H9 (cell line): ENCODE results near the gene KIRREL3. TPM values are rescaled to one million over a fixed set of nuclear protein-coding genes. Genes with fewer than 3 reads are reported as not detected.
A peak's percentile ranks its signal among the peaks of the same experiment; 100 is the strongest.

Source experiments
- DNase-seq: peaks from one replicate; pipeline ENCODE4 v3.0.0-alpha.2; 2017
- H2AFZ ChIP-seq: one replicate; pipeline ENCODE4 v1.6.1; 2013; ENCODE audit warnings: mild to moderate bottlenecking, low read length, control low read depth, moderate library complexity
- H2AK5ac ChIP-seq: 2 replicates; pipeline ENCODE4 v1.6.1; 2013; ENCODE audit warnings: low read length, control low read depth, mixed read lengths; ENCODE audit not compliant: insufficient read length
- H2BK120ac ChIP-seq: one replicate; pipeline ENCODE4 v1.6.1; 2013; ENCODE audit warnings: low read depth, mild to moderate bottlenecking, low read length, control low read depth, inconsistent platforms; ENCODE audit not compliant: poor library complexity, severe bottlenecking
- H2BK12ac ChIP-seq: 2 replicates; pipeline ENCODE4 v1.6.1; 2013; ENCODE audit warnings: low read length, control low read depth, mixed read lengths, low read depth; ENCODE audit not compliant: insufficient read length
- H2BK15ac ChIP-seq: 2 replicates; pipeline ENCODE4 v1.6.1; 2013; ENCODE audit warnings: low read depth, low read length, control low read depth
- H2BK20ac ChIP-seq: one replicate; pipeline ENCODE4 v1.6.1; 2013; ENCODE audit warnings: low read depth, mild to moderate bottlenecking, low read length, control low read depth, inconsistent platforms; ENCODE audit not compliant: poor library complexity, severe bottlenecking
- H2BK5ac ChIP-seq: 2 replicates; pipeline ENCODE4 v1.6.1; 2013; ENCODE audit warnings: low read length, control low read depth, mixed read lengths; ENCODE audit not compliant: insufficient read length
- H3K14ac ChIP-seq: 2 replicates; pipeline ENCODE4 v1.6.1; 2013; ENCODE audit warnings: low read length, control low read depth; ENCODE audit not compliant: insufficient read depth
- H3K18ac ChIP-seq: 2 replicates; pipeline ENCODE4 v1.6.1; 2013; ENCODE audit warnings: low read depth, mild to moderate bottlenecking, mixed read lengths, low read length, control low read depth; ENCODE audit not compliant: insufficient read length
- H3K23ac ChIP-seq: 2 replicates; pipeline ENCODE4 v1.6.1; 2013; ENCODE audit warnings: low read length, control low read depth, mixed read lengths, low read depth; ENCODE audit not compliant: insufficient read length
- H3K23me2 ChIP-seq: 2 replicates; pipeline ENCODE4 v1.6.1; 2013; ENCODE audit warnings: low read depth, mild to moderate bottlenecking, mixed read lengths, low read length, control low read depth; ENCODE audit not compliant: insufficient read length, poor library complexity, severe bottlenecking
- H3K27ac ChIP-seq: 2 replicates; pipeline ENCODE4 v1.5.1; 2013; ENCODE audit warnings: low read length, control low read depth, mixed read lengths, low read depth; ENCODE audit not compliant: insufficient read length
- H3K27me3 ChIP-seq: 2 replicates; pipeline ENCODE4 v1.6.1; 2013; ENCODE audit warnings: low read length, control low read depth, inconsistent platforms; ENCODE audit not compliant: insufficient read depth
- H3K4ac ChIP-seq: 2 replicates; pipeline ENCODE4 v1.6.1; 2013; ENCODE audit warnings: low read depth, mild to moderate bottlenecking, control low read depth, inconsistent platforms, low read length, moderate library complexity
- H3K4me1 ChIP-seq: 2 replicates; pipeline ENCODE4 v1.6.1; 2013; ENCODE audit warnings: low read length, control low read depth, inconsistent platforms; ENCODE audit not compliant: insufficient read depth
- H3K4me2 ChIP-seq: 2 replicates; pipeline ENCODE4 v1.6.1; 2013; ENCODE audit warnings: low read length, control low read depth, mixed read lengths; ENCODE audit not compliant: insufficient read length, insufficient read depth
- H3K56ac ChIP-seq: 2 replicates; pipeline ENCODE4 v1.6.1; 2013; ENCODE audit warnings: low read depth, mild to moderate bottlenecking, mixed read lengths, low read length, control low read depth; ENCODE audit not compliant: insufficient read length
- H3K79me1 ChIP-seq: 2 replicates; pipeline ENCODE4 v1.6.1; 2013; ENCODE audit warnings: low read depth, mild to moderate bottlenecking, moderate library complexity, low read length, control low read depth, inconsistent platforms; ENCODE audit not compliant: insufficient read depth, poor library complexity, severe bottlenecking
- H3K79me2 ChIP-seq: 2 replicates; pipeline ENCODE4 v1.6.1; 2013; ENCODE audit warnings: low read length, control low read depth, inconsistent platforms; ENCODE audit not compliant: insufficient read depth
- H3K9ac ChIP-seq: 2 replicates; pipeline ENCODE4 v1.6.1; 2013; ENCODE audit warnings: low read length, control low read depth, mixed read lengths; ENCODE audit not compliant: insufficient read length; ENCODE audit errors: extremely low read depth
- H3K9me3 ChIP-seq: one replicate; pipeline ENCODE4 v1.6.1; 2013; ENCODE audit warnings: low read depth, low read length, inconsistent platforms; ENCODE audit not compliant: control insufficient read depth
- H3T11ph ChIP-seq: one replicate; pipeline ENCODE4 v1.6.1; 2013; ENCODE audit warnings: mild to moderate bottlenecking, low read length, control low read depth, inconsistent platforms
- H4K20me1 ChIP-seq: one replicate; pipeline ENCODE4 v1.6.1; 2013; ENCODE audit not compliant: control insufficient read depth, insufficient read length, insufficient read depth
- H4K5ac ChIP-seq: 2 replicates; pipeline ENCODE4 v1.6.1; 2013; ENCODE audit warnings: low read depth, mild to moderate bottlenecking, mixed read lengths, low read length, control low read depth; ENCODE audit not compliant: insufficient read length
- H4K8ac ChIP-seq: replicated peaks from 2 replicates; pipeline ENCODE4 v1.6.1; 2013; ENCODE audit warnings: low read length, control low read depth, mixed read lengths, low read depth; ENCODE audit not compliant: insufficient read length
- H4K91ac ChIP-seq: 2 replicates; pipeline ENCODE4 v1.6.1; 2013; ENCODE audit warnings: low read depth, mild to moderate bottlenecking, moderate library complexity, mixed read lengths, low read length, control low read depth; ENCODE audit not compliant: insufficient read length
- H3K27ac Mint-ChIP-seq, 3 experiments: 2 replicates in 2 of 3; 3 replicates in 1 of 3; pipeline ENCODE4 v1.8.0; 2020 to 2021; ENCODE audit warnings: mixed read lengths in 3 of 3, mild to moderate bottlenecking in 1 of 3, moderate library complexity in 1 of 3
- H3K27me3 Mint-ChIP-seq: 2 replicates; pipeline ENCODE4 v1.8.0; 2021; ENCODE audit warnings: low read depth, mild to moderate bottlenecking, moderate library complexity, mixed read lengths
- H3K36me3 Mint-ChIP-seq, 3 experiments: 2 replicates in 2 of 3; 3 replicates in 1 of 3; pipeline ENCODE4 v1.8.0; 2020 to 2021; ENCODE audit warnings: low read depth in 3 of 3, mixed read lengths in 3 of 3; ENCODE audit not compliant: insufficient read depth in 1 of 3
- H3K4me1 Mint-ChIP-seq, 2 experiments: 2 replicates each; pipeline ENCODE4 v1.8.0; 2020; ENCODE audit warnings: mixed read lengths in 2 of 2
- H3K4me3 Mint-ChIP-seq, 2 experiments: 2 replicates in 1 of 2; 3 replicates in 1 of 2; pipeline ENCODE4 v1.8.0; 2020 to 2021; ENCODE audit warnings: mild to moderate bottlenecking in 2 of 2, mixed read lengths in 2 of 2, moderate library complexity in 1 of 2
- H3K9me3 Mint-ChIP-seq, 2 experiments: 2 replicates in 1 of 2; 3 replicates in 1 of 2; pipeline ENCODE4 v1.8.0; 2020; ENCODE audit warnings: mild to moderate bottlenecking in 2 of 2, mixed read lengths in 2 of 2, moderate library complexity in 1 of 2
- WGBS: extraction: QIAGEN DNeasy Blood & Tissue Kit; methylation state at CpG from one replicate; pipeline ENCODE4 v1.1.7; 2013; ENCODE audit warnings: missing lambda C conversion rate, low lambda C conversion rate, mixed read lengths; ENCODE audit not compliant: insufficient read length; ENCODE audit errors: extremely low coverage; 5-methylcytosine and 5-hydroxymethylcytosine counted together
- total RNA-seq: library from RNA; stranded (reverse); gene quantifications from 2 replicates; pipeline ENCODE4 v1.2.1, GENCODE V29; 2021
- TF ChIP-seq, protein P1 (sequence below): fragments of 200-600 bp; sonication (generic); conservative IDR thresholded peaks from 3 replicates; pipeline ENCODE4 v1.8.0; 2021; ENCODE audit warnings: antibody characterized with exemption, mild to moderate bottlenecking

The KIRREL3 gene
- total RNA-seq, 1 experiment from 2014 or later, result 0.17 TPM

DNA sequence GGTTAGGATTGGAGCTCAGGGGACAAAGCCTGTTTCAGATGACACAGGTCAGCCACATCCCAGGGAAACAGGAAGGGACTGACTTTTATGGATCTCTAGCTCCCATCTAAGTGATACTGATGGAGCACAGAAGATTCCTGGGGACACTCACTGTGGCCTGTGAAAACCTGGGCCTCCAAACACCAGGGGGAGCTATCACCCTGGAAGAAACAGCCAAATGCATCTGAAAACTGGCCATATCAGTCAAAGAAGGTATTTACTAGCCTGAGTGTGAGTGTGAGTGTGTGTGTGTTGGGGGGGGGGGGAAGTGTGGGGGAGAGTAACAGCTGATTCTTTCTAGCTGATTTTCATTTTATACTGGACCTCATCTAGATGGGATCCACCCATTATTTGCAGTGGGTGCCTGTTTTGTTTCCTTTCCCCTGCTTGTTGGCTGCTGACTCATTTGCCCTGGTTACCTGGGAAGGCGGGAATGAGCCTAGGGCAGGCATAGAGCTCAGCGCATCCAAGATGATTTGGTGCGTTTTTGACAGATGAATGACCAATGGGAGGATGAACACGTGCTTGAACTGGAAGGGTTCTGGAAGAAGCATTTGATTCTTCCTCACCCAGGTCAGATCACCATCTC is 284.0 kb downstream of the KIRREL3 start:
- H3T11ph ChIP-seq, result no peak overlapping the region
- H3K14ac ChIP-seq, result no peak overlapping the region
- H2BK20ac ChIP-seq, result no peak overlapping the region
- H3K4me2 ChIP-seq, result no peak overlapping the region
- Mint-ChIP-seq H3K4me1 (peaks cover 11 to 22% of the 10 kb centered on the region in 2 experiments), H3K4me3 (no peak overlapping the region), H3K9me3 (no peaks in the 10 kb centered on the region), H3K27me3 (peaks cover 9% of the 10 kb centered on the region), H3K36me3 (no peaks in the 10 kb centered on the region), H3K27ac (no peak overlapping the region)
- H3K23me2 ChIP-seq, result no peaks in the 10 kb centered on the region
- TF ChIP-seq, protein P1, sequence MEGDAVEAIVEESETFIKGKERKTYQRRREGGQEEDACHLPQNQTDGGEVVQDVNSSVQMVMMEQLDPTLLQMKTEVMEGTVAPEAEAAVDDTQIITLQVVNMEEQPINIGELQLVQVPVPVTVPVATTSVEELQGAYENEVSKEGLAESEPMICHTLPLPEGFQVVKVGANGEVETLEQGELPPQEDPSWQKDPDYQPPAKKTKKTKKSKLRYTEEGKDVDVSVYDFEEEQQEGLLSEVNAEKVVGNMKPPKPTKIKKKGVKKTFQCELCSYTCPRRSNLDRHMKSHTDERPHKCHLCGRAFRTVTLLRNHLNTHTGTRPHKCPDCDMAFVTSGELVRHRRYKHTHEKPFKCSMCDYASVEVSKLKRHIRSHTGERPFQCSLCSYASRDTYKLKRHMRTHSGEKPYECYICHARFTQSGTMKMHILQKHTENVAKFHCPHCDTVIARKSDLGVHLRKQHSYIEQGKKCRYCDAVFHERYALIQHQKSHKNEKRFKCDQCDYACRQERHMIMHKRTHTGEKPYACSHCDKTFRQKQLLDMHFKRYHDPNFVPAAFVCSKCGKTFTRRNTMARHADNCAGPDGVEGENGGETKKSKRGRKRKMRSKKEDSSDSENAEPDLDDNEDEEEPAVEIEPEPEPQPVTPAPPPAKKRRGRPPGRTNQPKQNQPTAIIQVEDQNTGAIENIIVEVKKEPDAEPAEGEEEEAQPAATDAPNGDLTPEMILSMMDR, result peak; percentile 80
- H4K91ac ChIP-seq, result no peak overlapping the region
- no peak overlapping the region for H4K8ac ChIP-seq
- H4K20me1 ChIP-seq, result no peaks in the 10 kb centered on the region
- no peak overlapping the region for H3K27ac ChIP-seq
- no peak overlapping the region for H2BK5ac ChIP-seq
- H3K18ac ChIP-seq, result no peak overlapping the region
- H2BK12ac ChIP-seq, result no peak overlapping the region
- H3K27me3 ChIP-seq, result no peaks in the 10 kb centered on the region
- H3K4me1 ChIP-seq, result no peaks in the 10 kb centered on the region
- no peak overlapping the region for H2BK15ac ChIP-seq
- no peaks in the 10 kb centered on the region for H3K79me1 ChIP-seq
- no peak overlapping the region for H3K9ac ChIP-seq
- no CpG with 5 or more reads among the region's 4 CpGs for WGBS
- H2AFZ ChIP-seq, result no peak overlapping the region
- no peaks in the 10 kb centered on the region for H3K79me2 ChIP-seq
- no peak overlapping the region for H4K5ac ChIP-seq
- no peak overlapping the region for H3K56ac ChIP-seq
- H3K4ac ChIP-seq, result no peak overlapping the region
- DNase-seq, result peak; percentile 57
- no peak overlapping the region for H2AK5ac ChIP-seq
- H2BK120ac ChIP-seq, result no peak overlapping the region
- H3K23ac ChIP-seq, result no peak overlapping the region
- H3K9me3 ChIP-seq, result no peaks in the 10 kb centered on the region
